CD4-positive, CD25-positive, alpha-beta regulatory T cell (primary cell): ENCODE measurements around the gene SYCP2L. TPM values are rescaled to one million over a fixed set of nuclear protein-coding genes. Genes with fewer than 3 reads are reported as not detected.
"Not testable (repeated sequence)": the region's sequence is repeated elsewhere in the genome, so short reads cannot be mapped to it uniquely, and the experiment has no call there.

ENCODE experiments used
- ATAC-seq, 2 donors: fragments of 150-1000 bp; cut with Tn5 transposase; one replicate each; pipeline ENCODE4 v1.10.0; 2021; ENCODE audit warnings: low read depth in 2 of 2, moderate number of reproducible peaks in 2 of 2, moderate library complexity in 1 of 2
- DNase-seq, 3 donors: peaks; one replicate each; pipeline versions ENCODE4 v3.0.0 to v3.0.0-alpha.2; 2012 to 2022; ENCODE audit warnings: mixed read lengths in 1 of 3
- H3K27ac ChIP-seq: one replicate; pipeline ENCODE4 v1.7.0; 2013; ENCODE audit warnings: mild to moderate bottlenecking, low read length; ENCODE audit not compliant: insufficient read depth, poor library complexity, severe bottlenecking
- H3K27me3 ChIP-seq: one replicate; pipeline ENCODE4 v1.7.0; 2013; ENCODE audit warnings: low read length; ENCODE audit not compliant: control insufficient read depth, insufficient read depth
- H3K36me3 ChIP-seq: one replicate; pipeline ENCODE4 v1.7.0; 2013; ENCODE audit warnings: mild to moderate bottlenecking, low read length, moderate library complexity; ENCODE audit not compliant: control insufficient read depth, insufficient read depth
- H3K4me1 ChIP-seq: 2 replicates; pipeline ENCODE4 v1.7.0; 2013; ENCODE audit warnings: mild to moderate bottlenecking, low read length; ENCODE audit not compliant: insufficient read depth, control insufficient read depth, poor library complexity, severe bottlenecking
- H3K4me3 ChIP-seq: one replicate; pipeline ENCODE4 v1.7.0; 2013; ENCODE audit warnings: low read depth, mild to moderate bottlenecking, low read length, moderate library complexity
- H3K9me3 ChIP-seq, 2 experiments: 1 replicate in 1 of 2; 2 replicates in 1 of 2; pipeline ENCODE4 v1.7.0; 2013; ENCODE audit warnings: low read length in 2 of 2, mild to moderate bottlenecking in 1 of 2, moderate library complexity in 1 of 2; ENCODE audit not compliant: control insufficient read depth in 2 of 2
- H3K27ac Mint-ChIP-seq, 3 donors: one replicate each; pipeline ENCODE4 v1.8.0; 2020 to 2022; ENCODE audit warnings: mild to moderate bottlenecking in 3 of 3, mixed read lengths in 3 of 3, moderate library complexity in 2 of 3
- H3K27me3 Mint-ChIP-seq: one replicate; pipeline ENCODE4 v1.8.0; 2022; ENCODE audit warnings: mild to moderate bottlenecking, mixed read lengths
- H3K36me3 Mint-ChIP-seq: one replicate; pipeline ENCODE4 v1.8.0; 2020; ENCODE audit warnings: mixed read lengths
- H3K4me1 Mint-ChIP-seq, 4 donors: one replicate each; pipeline ENCODE4 v1.8.0; 2020 to 2022; ENCODE audit warnings: mixed read lengths in 4 of 4, mild to moderate bottlenecking in 1 of 4
- H3K4me3 Mint-ChIP-seq, 4 donors: one replicate each; pipeline ENCODE4 v1.8.0; 2020 to 2022; ENCODE audit warnings: mild to moderate bottlenecking in 4 of 4, mixed read lengths in 4 of 4, moderate library complexity in 3 of 4
- H3K9me3 Mint-ChIP-seq, 7 donors: one replicate each; pipeline ENCODE4 v1.8.0; 2020 to 2022; ENCODE audit warnings: mixed read lengths in 7 of 7, mild to moderate bottlenecking in 3 of 7, moderate library complexity in 2 of 7
- polyA plus RNA-seq, 4 donors: library from polyadenylated mRNA; unstranded; fragments of 300-500 nt; fragmentation: Illumina TruSeq; gene quantifications; one replicate each; pipeline ENCODE4 v1.2.3, GENCODE V29; 2021
- total RNA-seq: library from RNA; stranded (reverse); gene quantifications from one replicate; pipeline ENCODE4 v1.2.3, GENCODE V29; 2022

Gene SYCP2L
- total and polyA plus RNA-seq, 5 donors from 2014 or later, result not detected

- not testable (repeated sequence) for H3K36me3 ChIP-seq, H3K27ac Mint-ChIP-seq, H3K9me3 ChIP-seq, DNase-seq, H3K9me3 Mint-ChIP-seq, H3K27me3 Mint-ChIP-seq, H3K4me3 ChIP-seq, H3K4me3 Mint-ChIP-seq, H3K27me3 ChIP-seq, ATAC-seq, H3K4me1 Mint-ChIP-seq, H3K4me1 ChIP-seq, H3K27ac ChIP-seq, H3K36me3 Mint-ChIP-seq
Observed at GRCh38 chr6:10866709-10867108, 20.1 kb upstream of the SYCP2L start.

GRCh38 chr6:10867952-10868351, 18.9 kb upstream of the SYCP2L start:
- Histone ChIP-seq H3K27ac (no peak overlapping the region), H3K4me3 (no peak overlapping the region), H3K27me3 (no peaks in the 10 kb centered on the region), H3K4me1 (no peaks in the 10 kb centered on the region), H3K36me3 (no peaks in the 10 kb centered on the region), H3K9me3 (no peaks in the 10 kb centered on the region)
- H3K27me3 Mint-ChIP-seq, result no peaks in the 10 kb centered on the region
- no peaks in the 10 kb centered on the region for H3K36me3 Mint-ChIP-seq
- no peak overlapping the region for H3K27ac Mint-ChIP-seq
- no peak for DNase-seq
- H3K4me1 Mint-ChIP-seq, result no peaks in the 10 kb centered on the region
- no peak for ATAC-seq
- H3K4me3 Mint-ChIP-seq, result no peak overlapping the region
- peaks cover 0 to 2% (median 0%) of the 10 kb centered on the region in 7 donors for H3K9me3 Mint-ChIP-seq

GRCh38 chr6:10873374-10873773, 13.5 kb upstream of the SYCP2L start:
- Histone ChIP-seq H3K27ac (no peak overlapping the region), H3K4me3 (no peak overlapping the region), H3K36me3 (no peaks in the 10 kb centered on the region), H3K27me3 (peaks cover 2% of the 10 kb centered on the region), H3K4me1 (no peaks in the 10 kb centered on the region), H3K9me3 (no peaks in the 10 kb centered on the region)
- ATAC-seq (no peak), DNase-seq (no peak)
- Mint-ChIP-seq H3K4me1 (no peaks in the 10 kb centered on the region), H3K27ac (no peak overlapping the region), H3K9me3 (peaks cover 0 to 1% (median 0%) of the 10 kb centered on the region in 7 donors), H3K4me3 (no peak overlapping the region), H3K36me3 (no peaks in the 10 kb centered on the region), H3K27me3 (peaks cover 3% of the 10 kb centered on the region)

- H3K4me1 Mint-ChIP-seq, result no peaks in the 10 kb centered on the region
- peaks cover 9% of the 10 kb centered on the region for H3K27me3 Mint-ChIP-seq
- H3K4me3 ChIP-seq, result no peak overlapping the region
- ATAC-seq (no peak), DNase-seq (no peak)
- H3K4me3 Mint-ChIP-seq, result no peak overlapping the region
- H3K36me3 Mint-ChIP-seq, result no peaks in the 10 kb centered on the region
- H3K27ac ChIP-seq, result no peak overlapping the region
- no peaks in the 10 kb centered on the region for H3K4me1 ChIP-seq
- H3K36me3 ChIP-seq, result no peaks in the 10 kb centered on the region
- no peak overlapping the region for H3K27ac Mint-ChIP-seq
- peaks cover 7% of the 10 kb centered on the region for H3K27me3 ChIP-seq
- H3K9me3 ChIP-seq, result no peaks in the 10 kb centered on the region
- H3K9me3 Mint-ChIP-seq, result peaks cover 0 to 1% (median 0%) of the 10 kb centered on the region in 7 donors
Observed at GRCh38 chr6:10874207-10874606, 12.6 kb upstream of the SYCP2L start.

GRCh38 chr6:10875026-10875425, 11.8 kb upstream of the SYCP2L start:
- Mint-ChIP-seq H3K9me3 (peaks cover 0 to 1% (median 0%) of the 10 kb centered on the region in 7 donors), H3K27me3 (peaks cover 17% of the 10 kb centered on the region), H3K4me1 (no peaks in the 10 kb centered on the region), H3K36me3 (no peaks in the 10 kb centered on the region), H3K4me3 (no peak overlapping the region), H3K27ac (no peak overlapping the region)
- Histone ChIP-seq H3K36me3 (no peaks in the 10 kb centered on the region), H3K27me3 (peaks cover 11% of the 10 kb centered on the region), H3K4me3 (no peak overlapping the region), H3K4me1 (no peaks in the 10 kb centered on the region), H3K9me3 (no peaks in the 10 kb centered on the region), H3K27ac (no peak overlapping the region)
- DNase-seq (no peak), ATAC-seq (no peak)

- no peak overlapping the region for H3K27ac Mint-ChIP-seq
- H3K27me3 Mint-ChIP-seq, result peaks cover 34% of the 10 kb centered on the region
- H3K4me3 ChIP-seq, result no peak overlapping the region
- no peaks in the 10 kb centered on the region for H3K4me1 ChIP-seq
- no peak for DNase-seq
- ATAC-seq, result no peak
- H3K4me1 Mint-ChIP-seq, result peaks cover 0 to 5% (median 0%) of the 10 kb centered on the region in 4 donors
- H3K27me3 ChIP-seq, result peaks cover 19% of the 10 kb centered on the region
- no peak overlapping the region for H3K4me3 Mint-ChIP-seq
- no peaks in the 10 kb centered on the region for H3K36me3 ChIP-seq
- H3K9me3 Mint-ChIP-seq, result peaks cover 0 to 1% (median 0%) of the 10 kb centered on the region in 7 donors
- no peak overlapping the region for H3K27ac ChIP-seq
- H3K9me3 ChIP-seq, result no peaks in the 10 kb centered on the region
- no peaks in the 10 kb centered on the region for H3K36me3 Mint-ChIP-seq
Observed at GRCh38 chr6:10877012-10877411, 9.8 kb upstream of the SYCP2L start.

GRCh38 chr6:10877871-10878270, 9.0 kb upstream of the SYCP2L start:
- Histone ChIP-seq H3K27ac (no peak overlapping the region), H3K4me1 (no peaks in the 10 kb centered on the region), H3K27me3 (peaks cover 19% of the 10 kb centered on the region), H3K36me3 (no peaks in the 10 kb centered on the region), H3K4me3 (no peak overlapping the region), H3K9me3 (no peaks in the 10 kb centered on the region)
- H3K4me1 Mint-ChIP-seq, result peaks cover 0 to 12% (median 3%) of the 10 kb centered on the region in 4 donors
- H3K4me3 Mint-ChIP-seq, result no peak overlapping the region
- peaks cover 0 to 1% (median 0%) of the 10 kb centered on the region in 7 donors for H3K9me3 Mint-ChIP-seq
- H3K27me3 Mint-ChIP-seq, result peaks cover 42% of the 10 kb centered on the region
- no peaks in the 10 kb centered on the region for H3K36me3 Mint-ChIP-seq
- no peak overlapping the region for H3K27ac Mint-ChIP-seq
- DNase-seq (no peak), ATAC-seq (no peak)

GRCh38 chr6:10880366-10880765, 6.5 kb upstream of the SYCP2L start:
- DNase-seq (no peak), ATAC-seq (no peak)
- Mint-ChIP-seq H3K27me3 (peaks cover 64% of the 10 kb centered on the region), H3K27ac (no peak overlapping the region), H3K36me3 (no peaks in the 10 kb centered on the region), H3K9me3 (peaks cover 0 to 2% (median 0%) of the 10 kb centered on the region in 7 donors), H3K4me3 (no peak overlapping the region), H3K4me1 (peaks cover 0 to 21% (median 3%) of the 10 kb centered on the region in 4 donors)
- Histone ChIP-seq H3K27ac (no peak overlapping the region), H3K27me3 (peaks cover 22% of the 10 kb centered on the region), H3K4me3 (no peak overlapping the region), H3K4me1 (no peaks in the 10 kb centered on the region), H3K36me3 (no peaks in the 10 kb centered on the region), H3K9me3 (no peaks in the 10 kb centered on the region)
